Stomach (tissue), 4 donors: ENCODE data around the gene CLRN3.

Experiments
- CTCF ChIP-seq, 7 experiments: fragments of 450-650 bp in 4 of 7; fragments of 200-600 bp in 3 of 7; sonication (generic) in 3 of 7; IDR thresholded peaks; one replicate each; pipeline ENCODE4 v1.5.1; 2016 to 2019; ENCODE audit warnings: antibody characterized with exemption in 7 of 7, control low read depth in 2 of 7, mild to moderate bottlenecking in 1 of 7
- POLR2AphosphoS5 ChIP-seq, 3 donors: sonication (generic); formaldehyde crosslinking; IDR thresholded peaks; one replicate each; pipeline ENCODE4 v1.6.1; 2016; ENCODE audit warnings: antibody characterized with exemption in 3 of 3

- no peak for TF ChIP-seq POLR2AphosphoS5 (IDR thresholded peaks at IDR 0.05)
- no peak for TF ChIP-seq CTCF (IDR thresholded peaks at IDR 0.05)
Measured at GRCh38 chr10:127908959-127909267, 16.2 kb upstream of the CLRN3 start.
